Ovary (tissue), 9 donors: ENCODE results near the gene SDCCAG8. TPM values are rescaled to one million over a fixed set of nuclear protein-coding genes. Genes with fewer than 3 reads are reported as not detected.

Experiments used
- DNase-seq, 5 donors: peaks; one replicate each; pipeline ENCODE4 v3.0.0-alpha.2; 2019 to 2020
- H3K27ac ChIP-seq, 2 donors: fragments of 200-600 bp; one replicate each; pipeline versions ENCODE4 v1.5.1 to v1.8.0; 2019 to 2022
- H3K27me3 ChIP-seq: fragments of 200-600 bp; one replicate; pipeline ENCODE4 v1.8.0; 2022
- H3K36me3 ChIP-seq: fragments of 200-600 bp; sonication (generic); one replicate; pipeline ENCODE4 v1.5.1; 2019
- H3K4me1 ChIP-seq: one replicate; pipeline ENCODE4 v1.8.1; 2013; ENCODE audit warnings: mild to moderate bottlenecking, moderate library complexity; ENCODE audit not compliant: insufficient read depth
- H3K4me3 ChIP-seq: fragments of 200-600 bp; sonication (generic); one replicate; pipeline ENCODE4 v1.5.1; 2017
- H3K9me3 ChIP-seq, 2 donors: fragments of 200-600 bp in 1 of 2; sonication (generic) in 1 of 2; one replicate each; pipeline versions ENCODE4 v1.5.1 to v1.8.1; 2013 to 2019; ENCODE audit warnings: mild to moderate bottlenecking in 1 of 2, moderate library complexity in 1 of 2
- EP300 ChIP-seq: sonication (generic); formaldehyde crosslinking; IDR thresholded peaks from one replicate; pipeline ENCODE4 v1.6.1; 2017; ENCODE audit warnings: antibody characterized with exemption
- POLR2A ChIP-seq: fragments of 450-650 bp; IDR thresholded peaks from one replicate; pipeline ENCODE4 v1.6.1; 2017; ENCODE audit warnings: antibody characterized with exemption, mild to moderate bottlenecking, moderate library complexity
- WGBS, 3 donors: extraction: QIAGEN DNeasy Blood & Tissue Kit in 1 of 3; methylation state at CpG; one replicate each; pipeline versions ENCODE4 v1.1.5 to v1.1.7; 2013 to 2017; 5-methylcytosine and 5-hydroxymethylcytosine counted together
- intact Hi-C, 4 donors: fragments of 100-400 bp; cut with DNase I; formaldehyde crosslinking; loops; one replicate each; pipeline versions ENCODE4 v1.11.0 to v1.15.1; 2022 to 2023
- polyA plus RNA-seq, 2 donors: library from polyadenylated mRNA; stranded (reverse); fragments of 200-250 nt in 1 of 2; fragments of 350-450 nt in 1 of 2; fragmentation: Illumina TruSeq in 1 of 2; extraction: RNeasy Lipid Tissue Mini Kit (QIAGEN cat#74804) in 1 of 2; gene quantifications; one replicate each; pipeline ENCODE4 v1.2.3, GENCODE V29; 2013 to 2014
- total RNA-seq, 7 donors: library from RNA; depleted of rRNA in 2 of 7; stranded (reverse); fragments of >200 nt in 2 of 7; fragmentation: NEBNext Ultra II Directional in 3 of 7; extraction: Animal tissue kit (Norgen Biotek cat#: 25700) in 3 of 7; gene quantifications; one replicate each; pipeline versions ENCODE4 v1.1.0 to v1.2.4, GENCODE V29; 2016 to 2023
- TF ChIP-seq, protein P1 (sequence below), 3 donors: fragments of 450-650 bp in 2 of 3; fragments of 200-600 bp in 1 of 3; IDR thresholded peaks; one replicate each; pipeline versions ENCODE4 v1.5.1 to v1.8.0; 2016 to 2022; ENCODE audit warnings: antibody characterized with exemption in 3 of 3, mild to moderate bottlenecking in 1 of 3
- donor health status: DM: no; HTN: no; CAD: no; lungs with moderate emphysema.
- donor health status: DM: no; HTN: no; CAD: no.
- donor health status: Bipolar disorder and iron deficiency.
- donor health status: DM: yes; HTN: yes; CAD: no.
- donor health status: DM: no; HTN: no; CAD: no.
- donor health status: DM: yes; HTN: yes; CAD: no.

The SDCCAG8 gene
- total and polyA plus RNA-seq, 9 donors: 19.8 to 45.9 (median 30.6) TPM

DNA sequence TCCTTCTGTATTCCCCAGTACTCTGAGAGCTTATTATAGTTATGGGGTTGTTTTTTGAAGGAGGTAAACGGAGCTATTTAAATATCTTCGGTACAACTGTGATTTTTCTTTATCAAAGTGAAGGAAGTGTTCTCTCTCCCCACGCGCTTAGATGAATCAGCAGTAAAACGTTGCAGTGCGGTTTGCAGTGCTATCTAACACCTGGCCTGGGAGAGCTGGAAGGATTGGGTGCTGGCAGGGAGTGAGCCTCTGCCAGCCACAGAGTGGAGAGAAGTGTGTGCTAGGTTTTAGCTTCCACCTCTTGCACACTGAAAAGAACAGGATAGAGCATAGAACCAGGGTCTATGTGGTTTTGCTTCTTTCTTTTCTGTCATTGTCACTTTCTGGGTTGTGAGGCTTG lies 165.9 kb downstream of the SDCCAG8 start:
- H3K27ac ChIP-seq: peak overlapping the region in 1 of 2 donors; percentile 73
- no peaks in the 10 kb centered on the region for H3K27me3 ChIP-seq
- peak; percentile 26 to 59 (median 35) for DNase-seq
- WGBS, 3 donors: 0 to 9% (median 2%) methylated on average over 6 of the region's 6 CpGs
- no peaks in the 10 kb centered on the region for H3K36me3 ChIP-seq
- H3K9me3 ChIP-seq: no peaks in the 10 kb centered on the region
- TF ChIP-seq, protein P1, sequence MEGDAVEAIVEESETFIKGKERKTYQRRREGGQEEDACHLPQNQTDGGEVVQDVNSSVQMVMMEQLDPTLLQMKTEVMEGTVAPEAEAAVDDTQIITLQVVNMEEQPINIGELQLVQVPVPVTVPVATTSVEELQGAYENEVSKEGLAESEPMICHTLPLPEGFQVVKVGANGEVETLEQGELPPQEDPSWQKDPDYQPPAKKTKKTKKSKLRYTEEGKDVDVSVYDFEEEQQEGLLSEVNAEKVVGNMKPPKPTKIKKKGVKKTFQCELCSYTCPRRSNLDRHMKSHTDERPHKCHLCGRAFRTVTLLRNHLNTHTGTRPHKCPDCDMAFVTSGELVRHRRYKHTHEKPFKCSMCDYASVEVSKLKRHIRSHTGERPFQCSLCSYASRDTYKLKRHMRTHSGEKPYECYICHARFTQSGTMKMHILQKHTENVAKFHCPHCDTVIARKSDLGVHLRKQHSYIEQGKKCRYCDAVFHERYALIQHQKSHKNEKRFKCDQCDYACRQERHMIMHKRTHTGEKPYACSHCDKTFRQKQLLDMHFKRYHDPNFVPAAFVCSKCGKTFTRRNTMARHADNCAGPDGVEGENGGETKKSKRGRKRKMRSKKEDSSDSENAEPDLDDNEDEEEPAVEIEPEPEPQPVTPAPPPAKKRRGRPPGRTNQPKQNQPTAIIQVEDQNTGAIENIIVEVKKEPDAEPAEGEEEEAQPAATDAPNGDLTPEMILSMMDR (IDR thresholded peaks at IDR 0.05): no peak
- no peak for TF ChIP-seq POLR2A
- no peak for TF ChIP-seq EP300
- peak overlapping the region; percentile 32 for H3K4me3 ChIP-seq
- intact Hi-C loops: no loop called here
- peaks cover 4% of the 10 kb centered on the region for H3K4me1 ChIP-seq

DNA sequence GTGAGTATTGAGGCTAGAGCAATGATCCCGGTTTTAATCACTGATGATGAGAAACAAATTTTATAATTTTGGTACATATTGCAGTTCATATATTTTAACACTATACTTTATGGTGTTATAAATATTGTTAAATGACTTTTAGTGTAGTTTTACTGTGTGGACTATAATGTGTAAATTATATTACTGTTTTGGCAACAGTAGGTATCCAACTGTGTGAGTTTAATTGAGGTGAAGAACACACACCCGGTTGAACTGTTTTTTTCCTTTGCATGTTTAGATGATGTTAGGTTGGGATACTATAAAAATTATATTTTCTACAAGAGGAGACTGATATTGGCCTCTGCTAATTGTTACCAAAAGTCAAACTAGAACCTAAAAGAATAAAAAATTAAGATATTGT lies 166.5 kb downstream of the SDCCAG8 start:
- no peak for DNase-seq
- H3K9me3 ChIP-seq: no peaks in the 10 kb centered on the region
- 71 to 74% (median 73%) methylated on average over 2 of the region's 2 CpGs for WGBS, 3 donors
- H3K4me3 ChIP-seq: no peak overlapping the region
- no peaks in the 10 kb centered on the region for H3K27me3 ChIP-seq
- no peak overlapping the region for H3K27ac ChIP-seq
- intact Hi-C loops: no loop called here
- H3K4me1 ChIP-seq: peaks cover 4% of the 10 kb centered on the region
- TF ChIP-seq POLR2A: no peak
- TF ChIP-seq EP300: no peak
- TF ChIP-seq, protein P1 (IDR thresholded peaks at IDR 0.05): no peak
- H3K36me3 ChIP-seq: no peaks in the 10 kb centered on the region

DNA sequence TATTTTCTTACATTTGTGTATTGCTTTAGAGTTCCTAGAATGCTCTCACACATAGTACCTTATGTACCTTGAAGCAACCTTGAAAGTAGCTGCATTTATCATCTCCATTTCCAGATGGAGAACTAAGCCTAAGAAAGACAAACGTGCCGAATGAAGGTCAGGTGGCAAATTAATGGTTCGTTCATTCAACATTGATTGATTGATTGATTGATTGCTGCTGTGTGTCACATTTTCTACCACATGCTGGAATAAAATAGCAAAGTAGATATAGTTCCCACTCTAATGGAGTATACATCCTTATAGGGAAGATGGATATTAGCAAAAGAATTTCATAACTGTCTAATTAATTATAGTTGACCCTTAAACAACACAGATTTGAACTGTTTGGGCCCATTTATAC lies 172.2 kb downstream of the SDCCAG8 start:
- Histone ChIP-seq H3K4me3 (no peak overlapping the region), H3K4me1 (no peaks in the 10 kb centered on the region), H3K9me3 (no peaks in the 10 kb centered on the region), H3K27ac (no peak overlapping the region), H3K36me3 (no peaks in the 10 kb centered on the region), H3K27me3 (no peaks in the 10 kb centered on the region)
- intact Hi-C loops: no loop called here
- WGBS, 3 donors: 92 to 94% (median 92%) methylated on average over 3 of the region's 3 CpGs
- TF ChIP-seq EP300 (no peak), POLR2A (no peak)
- TF ChIP-seq, protein P1 (IDR thresholded peaks at IDR 0.05): no peak
- DNase-seq: no peak

DNA sequence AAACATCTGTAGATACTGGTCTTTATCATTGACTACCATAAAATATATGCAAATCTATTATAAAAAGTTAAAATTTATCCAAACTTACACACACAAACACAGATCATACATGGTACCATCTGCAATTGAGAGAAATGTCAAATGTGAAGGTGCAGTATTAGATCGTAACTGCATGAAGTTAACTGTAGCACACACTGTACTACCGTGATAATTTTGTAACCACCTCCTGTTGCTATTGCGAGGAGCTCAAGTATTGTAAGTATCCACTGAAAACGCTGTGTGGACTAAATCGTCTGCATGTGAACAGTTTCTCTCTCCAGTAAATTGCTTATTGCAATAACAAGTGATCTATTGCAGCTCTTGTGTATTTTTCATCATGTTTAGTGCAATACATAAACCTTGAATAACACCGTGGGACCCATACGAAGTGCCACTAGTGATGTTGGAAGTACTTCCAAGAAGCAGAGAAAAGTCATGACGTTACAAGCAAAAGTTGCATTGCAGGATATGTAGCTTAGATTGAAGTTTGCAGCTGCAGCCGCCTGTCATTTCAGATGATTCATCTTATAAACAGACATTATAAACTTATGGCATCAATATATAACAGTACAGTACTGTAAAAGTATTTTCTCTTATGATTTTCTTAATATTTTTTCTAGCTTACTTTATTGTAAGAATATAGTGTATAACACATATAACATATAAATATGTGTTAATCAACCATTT lies 172.9 kb downstream of the SDCCAG8 start:
- intact Hi-C loops: no loop called here
- Histone ChIP-seq H3K27me3 (no peaks in the 10 kb centered on the region), H3K27ac (no peak overlapping the region), H3K4me3 (no peak overlapping the region), H3K9me3 (no peaks in the 10 kb centered on the region), H3K36me3 (no peaks in the 10 kb centered on the region), H3K4me1 (no peaks in the 10 kb centered on the region)
- WGBS, 3 donors: 92 to 97% (median 93%) methylated on average over 9 of the region's 9 CpGs
- DNase-seq: no peak
- TF ChIP-seq, protein P1 (IDR thresholded peaks at IDR 0.05): no peak
- TF ChIP-seq POLR2A: no peak
- TF ChIP-seq EP300: no peak
